SK-N-SH treated with all-trans-retinoic acid at 6 μM for 48 hours (cell line): ENCODE data around the gene SLC12A7.

Experiments
- ATAC-seq: fragments of 200-7000 bp; cut with Tn5 transposase; 3 replicates; pipeline ENCODE4 v1.9.1; 2020; ENCODE audit warnings: mild to moderate bottlenecking, moderate library complexity
- ARNTL ChIP-seq: fragments of 450-650 bp; formaldehyde crosslinking; IDR thresholded peaks from 2 replicates; pipeline ENCODE4 v1.5.0; 2020; ENCODE audit warnings: low read depth, mild to moderate bottlenecking, moderate library complexity, borderline replicate concordance
- BACH2 ChIP-seq: fragments of 250-450 bp; sonication (Bioruptor Pico); IDR thresholded peaks from 2 replicates; pipeline ENCODE4 v1.9.0; 2021; ENCODE audit warnings: mild to moderate bottlenecking, borderline replicate concordance
- CSDC2 ChIP-seq: fragments of 250-450 bp; sonication (Bioruptor Pico); IDR thresholded peaks from 2 replicates; pipeline ENCODE4 v1.5.0; 2020; ENCODE audit warnings: mild to moderate bottlenecking, moderate library complexity
- ESRRG ChIP-seq: fragments of 250-450 bp; sonication (Bioruptor Pico); IDR thresholded peaks from 2 replicates; pipeline ENCODE4 v1.6.1; 2021; ENCODE audit warnings: mild to moderate bottlenecking
- GLIS3 ChIP-seq: fragments of 250-450 bp; sonication (Bioruptor Pico); IDR thresholded peaks from 2 replicates; pipeline ENCODE4 v1.5.0; 2020; ENCODE audit warnings: mild to moderate bottlenecking, moderate library complexity
- ISL1 ChIP-seq: fragments of 250-450 bp; sonication (Bioruptor Pico); IDR thresholded peaks from 2 replicates; pipeline ENCODE4 v2.1.2; 2022; ENCODE audit warnings: mild to moderate bottlenecking, moderate library complexity
- OSR1 ChIP-seq: fragments of 250-450 bp; sonication (Bioruptor Pico); IDR thresholded peaks from 2 replicates; pipeline ENCODE4 v1.8.0; 2022; ENCODE audit warnings: moderate library complexity, mild to moderate bottlenecking, inconsistent platforms
- PPARA ChIP-seq: fragments of 250-450 bp; sonication (Bioruptor Pico); IDR thresholded peaks from 2 replicates; pipeline ENCODE4 v1.5.0; 2020; ENCODE audit warnings: mild to moderate bottlenecking, borderline replicate concordance
- RARB ChIP-seq: fragments of 250-450 bp; sonication (Bioruptor Pico); IDR thresholded peaks from 2 replicates; pipeline ENCODE4 v1.8.0; 2021; ENCODE audit warnings: mild to moderate bottlenecking, moderate library complexity
- SNAI2 ChIP-seq: fragments of 250-450 bp; sonication (Bioruptor Pico); IDR thresholded peaks from 2 replicates; pipeline ENCODE4 v1.5.0; 2020; ENCODE audit warnings: mild to moderate bottlenecking, moderate library complexity
- TCF4 ChIP-seq: fragments of 250-450 bp; sonication (Bioruptor Pico); IDR thresholded peaks from 2 replicates; pipeline ENCODE4 v1.8.0; 2021; ENCODE audit warnings: mild to moderate bottlenecking, moderate library complexity, borderline replicate concordance
- TOX ChIP-seq: fragments of 250-450 bp; sonication (Bioruptor Pico); IDR thresholded peaks from 2 replicates; pipeline ENCODE4 v1.8.0; 2021; ENCODE audit warnings: mild to moderate bottlenecking, moderate library complexity, borderline replicate concordance
- ZC3H10 ChIP-seq: fragments of 250-450 bp; sonication (Bioruptor Pico); IDR thresholded peaks from 2 replicates; pipeline ENCODE4 v1.5.1; 2021; ENCODE audit warnings: mild to moderate bottlenecking, moderate library complexity
- ZFP3 ChIP-seq: fragments of 250-450 bp; sonication (Bioruptor Pico); IDR thresholded peaks from 2 replicates; pipeline ENCODE4 v1.5.0; 2020; ENCODE audit warnings: mild to moderate bottlenecking, moderate library complexity
- ZFP30 ChIP-seq: fragments of 450-650 bp; formaldehyde crosslinking; IDR thresholded peaks from 2 replicates; pipeline ENCODE4 v1.5.0; 2022; ENCODE audit warnings: mild to moderate bottlenecking, moderate library complexity
- ZNF565 ChIP-seq: fragments of 450-650 bp; formaldehyde crosslinking; conservative IDR thresholded peaks from 2 replicates; pipeline ENCODE4 v1.5.0; 2020; ENCODE audit warnings: low read depth, mild to moderate bottlenecking, moderate library complexity
- ZNF70 ChIP-seq: fragments of 450-650 bp; formaldehyde crosslinking; IDR thresholded peaks from 2 replicates; pipeline ENCODE4 v1.5.0; 2020; ENCODE audit warnings: mild to moderate bottlenecking, moderate library complexity
- ZNF8 ChIP-seq: fragments of 450-650 bp; formaldehyde crosslinking; IDR thresholded peaks from 2 replicates; pipeline ENCODE4 v1.5.0; 2020; ENCODE audit warnings: mild to moderate bottlenecking, moderate library complexity
- TF ChIP-seq, protein P1 (sequence below): fragments of 250-450 bp; sonication (Bioruptor Pico); IDR thresholded peaks from 2 replicates; pipeline ENCODE4 v1.8.0; 2020; ENCODE audit warnings: mild to moderate bottlenecking, moderate library complexity, borderline replicate concordance
- TF ChIP-seq, protein P2 (sequence below): fragments of 250-450 bp; sonication (Bioruptor Pico); IDR thresholded peaks from 2 replicates; pipeline ENCODE4 v1.5.0; 2020; ENCODE audit warnings: mild to moderate bottlenecking, moderate library complexity
- TF ChIP-seq, protein P3 (sequence below): fragments of 250-450 bp; sonication (Bioruptor Pico); IDR thresholded peaks from 2 replicates; pipeline ENCODE4 v1.5.1; 2021; ENCODE audit warnings: mild to moderate bottlenecking, moderate library complexity
- TF ChIP-seq, protein P4 (sequence below): fragments of 250-450 bp; sonication (Bioruptor Pico); IDR thresholded peaks from 2 replicates; pipeline ENCODE4 v1.5.1; 2020; ENCODE audit warnings: low read depth, mild to moderate bottlenecking, moderate library complexity
- TF ChIP-seq, protein P5 (sequence below): fragments of 250-450 bp; sonication (Bioruptor Pico); IDR thresholded peaks from 2 replicates; pipeline ENCODE4 v1.8.0; 2021; ENCODE audit warnings: low read depth, mild to moderate bottlenecking, moderate library complexity, borderline replicate concordance

The SLC12A7 gene

DNA sequence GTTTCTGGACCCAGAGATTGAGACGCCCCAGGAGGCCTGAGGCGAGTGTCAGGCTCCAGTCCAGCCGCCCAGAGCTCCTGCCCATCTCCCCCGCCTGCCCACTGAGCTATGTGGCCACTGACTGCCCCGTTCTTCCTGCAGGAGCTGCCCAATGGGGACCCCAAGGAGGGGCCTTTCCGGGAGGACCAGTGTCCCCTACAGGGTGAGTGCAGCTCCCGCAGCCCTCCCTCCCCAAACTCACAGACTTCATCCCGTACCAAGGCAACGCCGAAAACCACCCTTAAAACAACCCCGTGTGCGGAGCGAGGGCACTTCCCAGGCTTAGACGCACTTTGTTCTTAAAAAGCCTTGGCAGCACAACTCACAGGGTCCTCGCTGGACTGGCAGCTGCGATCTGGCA lies 79.9 kb downstream of the SLC12A7 start:
- no peak for ATAC-seq
- TF ChIP-seq OSR1 (CRISPR knock-in tag) = no peak

DNA sequence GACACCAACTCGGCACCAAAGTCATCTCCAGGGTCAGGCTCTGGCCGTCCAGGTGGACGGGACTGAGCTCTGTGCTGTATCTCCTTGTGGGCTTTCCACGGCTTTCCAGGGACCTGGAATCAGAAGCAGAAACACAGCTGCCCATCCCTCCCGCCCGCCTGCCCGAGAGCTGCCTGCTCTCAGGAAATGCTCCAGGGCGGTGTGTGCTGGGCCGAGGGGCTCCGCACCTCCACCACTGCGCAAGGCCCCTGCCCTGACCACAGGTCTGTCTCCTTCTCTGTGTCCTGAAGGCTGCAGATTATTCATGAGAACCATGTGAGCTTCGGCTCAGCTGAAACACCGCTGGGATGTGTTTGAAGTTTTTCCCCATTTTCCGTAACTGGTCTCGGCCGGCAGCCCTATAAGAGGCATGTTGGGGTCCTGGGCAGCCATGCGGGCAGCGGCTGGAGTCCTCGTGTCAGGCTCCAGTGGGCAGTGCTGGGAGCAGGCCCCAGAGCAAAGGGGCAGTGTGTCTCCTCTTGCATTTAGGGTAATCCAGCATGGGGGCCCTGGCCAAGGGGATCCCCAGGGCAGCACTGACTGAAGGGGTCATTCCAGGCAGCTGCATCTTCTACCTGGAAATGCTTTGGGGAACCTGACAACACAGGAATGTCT lies 80.4 kb downstream of the SLC12A7 start:
- ATAC-seq = no peak
- TF ChIP-seq ZC3H10 (CRISPR knock-in tag) (no peak), ZFP30 (CRISPR knock-in tag) (no peak), ZNF565 (CRISPR knock-in tag) (no peak), ISL1 (CRISPR knock-in tag) (no peak), TCF4 (CRISPR knock-in tag) (no peak), ESRRG (no peak), CSDC2 (CRISPR knock-in tag) (no peak), SNAI2 (no peak), ZNF8 (CRISPR knock-in tag) (no peak)
- TF ChIP-seq, protein P1, sequence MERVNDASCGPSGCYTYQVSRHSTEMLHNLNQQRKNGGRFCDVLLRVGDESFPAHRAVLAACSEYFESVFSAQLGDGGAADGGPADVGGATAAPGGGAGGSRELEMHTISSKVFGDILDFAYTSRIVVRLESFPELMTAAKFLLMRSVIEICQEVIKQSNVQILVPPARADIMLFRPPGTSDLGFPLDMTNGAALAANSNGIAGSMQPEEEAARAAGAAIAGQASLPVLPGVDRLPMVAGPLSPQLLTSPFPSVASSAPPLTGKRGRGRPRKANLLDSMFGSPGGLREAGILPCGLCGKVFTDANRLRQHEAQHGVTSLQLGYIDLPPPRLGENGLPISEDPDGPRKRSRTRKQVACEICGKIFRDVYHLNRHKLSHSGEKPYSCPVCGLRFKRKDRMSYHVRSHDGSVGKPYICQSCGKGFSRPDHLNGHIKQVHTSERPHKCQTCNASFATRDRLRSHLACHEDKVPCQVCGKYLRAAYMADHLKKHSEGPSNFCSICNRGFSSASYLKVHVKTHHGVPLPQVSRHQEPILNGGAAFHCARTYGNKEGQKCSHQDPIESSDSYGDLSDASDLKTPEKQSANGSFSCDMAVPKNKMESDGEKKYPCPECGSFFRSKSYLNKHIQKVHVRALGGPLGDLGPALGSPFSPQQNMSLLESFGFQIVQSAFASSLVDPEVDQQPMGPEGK (CRISPR knock-in tag) = no peak
- TF ChIP-seq, protein P2, sequence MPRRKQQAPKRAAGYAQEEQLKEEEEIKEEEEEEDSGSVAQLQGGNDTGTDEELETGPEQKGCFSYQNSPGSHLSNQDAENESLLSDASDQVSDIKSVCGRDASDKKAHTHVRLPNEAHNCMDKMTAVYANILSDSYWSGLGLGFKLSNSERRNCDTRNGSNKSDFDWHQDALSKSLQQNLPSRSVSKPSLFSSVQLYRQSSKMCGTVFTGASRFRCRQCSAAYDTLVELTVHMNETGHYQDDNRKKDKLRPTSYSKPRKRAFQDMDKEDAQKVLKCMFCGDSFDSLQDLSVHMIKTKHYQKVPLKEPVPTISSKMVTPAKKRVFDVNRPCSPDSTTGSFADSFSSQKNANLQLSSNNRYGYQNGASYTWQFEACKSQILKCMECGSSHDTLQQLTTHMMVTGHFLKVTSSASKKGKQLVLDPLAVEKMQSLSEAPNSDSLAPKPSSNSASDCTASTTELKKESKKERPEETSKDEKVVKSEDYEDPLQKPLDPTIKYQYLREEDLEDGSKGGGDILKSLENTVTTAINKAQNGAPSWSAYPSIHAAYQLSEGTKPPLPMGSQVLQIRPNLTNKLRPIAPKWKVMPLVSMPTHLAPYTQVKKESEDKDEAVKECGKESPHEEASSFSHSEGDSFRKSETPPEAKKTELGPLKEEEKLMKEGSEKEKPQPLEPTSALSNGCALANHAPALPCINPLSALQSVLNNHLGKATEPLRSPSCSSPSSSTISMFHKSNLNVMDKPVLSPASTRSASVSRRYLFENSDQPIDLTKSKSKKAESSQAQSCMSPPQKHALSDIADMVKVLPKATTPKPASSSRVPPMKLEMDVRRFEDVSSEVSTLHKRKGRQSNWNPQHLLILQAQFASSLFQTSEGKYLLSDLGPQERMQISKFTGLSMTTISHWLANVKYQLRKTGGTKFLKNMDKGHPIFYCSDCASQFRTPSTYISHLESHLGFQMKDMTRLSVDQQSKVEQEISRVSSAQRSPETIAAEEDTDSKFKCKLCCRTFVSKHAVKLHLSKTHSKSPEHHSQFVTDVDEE (CRISPR knock-in tag) = no peak

DNA sequence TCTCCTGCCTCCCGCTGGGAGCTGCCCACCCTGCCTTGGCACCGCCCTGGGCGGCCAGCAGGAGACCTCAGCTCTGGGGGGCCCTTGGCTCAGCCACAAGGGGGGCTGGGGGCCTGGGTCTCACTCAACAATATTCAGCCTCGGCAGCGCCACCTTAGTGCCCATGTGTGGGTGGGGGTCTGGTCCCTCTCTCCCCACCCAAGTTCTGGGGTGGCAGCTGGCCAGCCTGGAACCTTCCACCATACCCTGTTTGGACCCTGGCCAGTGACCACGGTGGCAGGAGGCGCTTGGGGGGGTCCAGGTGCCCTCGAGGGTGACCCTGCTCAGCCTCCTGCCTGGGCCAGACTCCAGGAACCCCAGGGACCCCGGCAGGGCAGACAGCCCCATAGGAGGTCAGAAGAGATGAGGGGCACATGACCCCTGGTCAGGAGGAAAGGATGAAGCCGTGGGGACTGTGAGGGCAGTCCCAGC lies 81.0 kb downstream of the SLC12A7 start:
- TF ChIP-seq, protein P3, sequence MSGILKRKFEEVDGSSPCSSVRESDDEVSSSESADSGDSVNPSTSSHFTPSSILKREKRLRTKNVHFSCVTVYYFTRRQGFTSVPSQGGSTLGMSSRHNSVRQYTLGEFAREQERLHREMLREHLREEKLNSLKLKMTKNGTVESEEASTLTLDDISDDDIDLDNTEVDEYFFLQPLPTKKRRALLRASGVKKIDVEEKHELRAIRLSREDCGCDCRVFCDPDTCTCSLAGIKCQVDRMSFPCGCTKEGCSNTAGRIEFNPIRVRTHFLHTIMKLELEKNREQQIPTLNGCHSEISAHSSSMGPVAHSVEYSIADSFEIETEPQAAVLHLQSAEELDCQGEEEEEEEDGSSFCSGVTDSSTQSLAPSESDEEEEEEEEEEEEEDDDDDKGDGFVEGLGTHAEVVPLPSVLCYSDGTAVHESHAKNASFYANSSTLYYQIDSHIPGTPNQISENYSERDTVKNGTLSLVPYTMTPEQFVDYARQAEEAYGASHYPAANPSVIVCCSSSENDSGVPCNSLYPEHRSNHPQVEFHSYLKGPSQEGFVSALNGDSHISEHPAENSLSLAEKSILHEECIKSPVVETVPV (CRISPR knock-in tag) = no peak
- no peak for TF ChIP-seq ZNF8 (CRISPR knock-in tag)
- TF ChIP-seq BACH2 = no peak
- TF ChIP-seq, protein P4, sequence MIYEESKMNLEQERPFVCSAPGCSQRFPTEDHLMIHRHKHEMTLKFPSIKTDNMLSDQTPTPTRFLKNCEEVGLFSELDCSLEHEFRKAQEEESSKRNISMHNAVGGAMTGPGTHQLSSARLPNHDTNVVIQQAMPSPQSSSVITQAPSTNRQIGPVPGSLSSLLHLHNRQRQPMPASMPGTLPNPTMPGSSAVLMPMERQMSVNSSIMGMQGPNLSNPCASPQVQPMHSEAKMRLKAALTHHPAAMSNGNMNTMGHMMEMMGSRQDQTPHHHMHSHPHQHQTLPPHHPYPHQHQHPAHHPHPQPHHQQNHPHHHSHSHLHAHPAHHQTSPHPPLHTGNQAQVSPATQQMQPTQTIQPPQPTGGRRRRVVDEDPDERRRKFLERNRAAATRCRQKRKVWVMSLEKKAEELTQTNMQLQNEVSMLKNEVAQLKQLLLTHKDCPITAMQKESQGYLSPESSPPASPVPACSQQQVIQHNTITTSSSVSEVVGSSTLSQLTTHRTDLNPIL (CRISPR knock-in tag) = no peak
- TF ChIP-seq ZNF70 (CRISPR knock-in tag) = no peak
- TF ChIP-seq, protein P5, sequence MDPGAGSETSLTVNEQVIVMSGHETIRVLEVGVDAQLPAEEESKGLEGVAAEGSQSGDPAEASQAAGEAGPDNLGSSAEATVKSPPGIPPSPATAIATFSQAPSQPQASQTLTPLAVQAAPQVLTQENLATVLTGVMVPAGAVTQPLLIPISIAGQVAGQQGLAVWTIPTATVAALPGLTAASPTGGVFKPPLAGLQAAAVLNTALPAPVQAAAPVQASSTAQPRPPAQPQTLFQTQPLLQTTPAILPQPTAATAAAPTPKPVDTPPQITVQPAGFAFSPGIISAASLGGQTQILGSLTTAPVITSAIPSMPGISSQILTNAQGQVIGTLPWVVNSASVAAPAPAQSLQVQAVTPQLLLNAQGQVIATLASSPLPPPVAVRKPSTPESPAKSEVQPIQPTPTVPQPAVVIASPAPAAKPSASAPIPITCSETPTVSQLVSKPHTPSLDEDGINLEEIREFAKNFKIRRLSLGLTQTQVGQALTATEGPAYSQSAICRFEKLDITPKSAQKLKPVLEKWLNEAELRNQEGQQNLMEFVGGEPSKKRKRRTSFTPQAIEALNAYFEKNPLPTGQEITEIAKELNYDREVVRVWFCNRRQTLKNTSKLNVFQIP (CRISPR knock-in tag) = no peak
- TF ChIP-seq SNAI2 = no peak
- TF ChIP-seq, protein P1 (CRISPR knock-in tag) = no peak
- no peak for TF ChIP-seq PPARA
- no peak for TF ChIP-seq TOX
- no peak for TF ChIP-seq CSDC2 (CRISPR knock-in tag)
- TF ChIP-seq ZC3H10 (CRISPR knock-in tag) = no peak
- TF ChIP-seq, protein P2 (CRISPR knock-in tag) = no peak
- TF ChIP-seq ARNTL (CRISPR knock-in tag) = no peak
- TF ChIP-seq ZFP30 (CRISPR knock-in tag) = no peak
- TF ChIP-seq RARB = no peak
- no peak for TF ChIP-seq ESRRG
- TF ChIP-seq GLIS3 (CRISPR knock-in tag) = no peak
- no peak for TF ChIP-seq ZFP3 (CRISPR knock-in tag)
- no peak for ATAC-seq
